Tibial artery (tissue), 4 donors: Measurements from ENCODE around the gene MAP4.

Experiments
- DNase-seq, 2 donors: peaks; one replicate each; pipeline ENCODE4 v3.0.0-alpha.2; 2019
- H3K27ac ChIP-seq, 2 donors: fragments of 200-600 bp; sonication (generic) in 1 of 2; 1 replicate in 1 of 2; 2 replicates in 1 of 2; pipeline ENCODE4 v1.5.1; 2018 to 2019; ENCODE audit warnings: mild to moderate bottlenecking in 1 of 2
- H3K27me3 ChIP-seq, 2 donors: fragments of 200-600 bp; sonication (generic) in 1 of 2; one replicate each; pipeline versions ENCODE4 v1.5.1 to v1.6.0; 2016 to 2019
- H3K36me3 ChIP-seq, 3 donors: fragments of 200-600 bp; sonication (generic) in 2 of 3; one replicate each; pipeline ENCODE4 v1.5.1; 2016 to 2019; ENCODE audit warnings: mild to moderate bottlenecking in 2 of 3
- H3K4me1 ChIP-seq, 4 donors: fragments of 200-600 bp; sonication (generic) in 2 of 4; 1 replicate in 3 of 4; 2 replicates in 1 of 4; pipeline ENCODE4 v1.5.1; 2016 to 2019
- H3K4me3 ChIP-seq, 2 donors: fragments of 200-600 bp; sonication (generic) in 1 of 2; 1 replicate in 1 of 2; 2 replicates in 1 of 2; pipeline ENCODE4 v1.5.1; 2018 to 2019; ENCODE audit warnings: mild to moderate bottlenecking in 2 of 2
- H3K9me3 ChIP-seq, 3 donors: fragments of 200-600 bp; sonication (generic) in 1 of 3; one replicate each; pipeline ENCODE4 v1.5.1; 2016 to 2019
- intact Hi-C: fragments of 100-400 bp; cut with DNase I; formaldehyde crosslinking; loops from one replicate; pipeline ENCODE4 v1.15.0; 2023; ENCODE audit warnings: low total_unique reads
- TF ChIP-seq, protein P1 (sequence below), 2 experiments: fragments of 200-600 bp in 1 of 2; fragments of 450-650 bp in 1 of 2; IDR thresholded peaks; one replicate each; pipeline ENCODE4 v1.5.1; 2017 to 2019; ENCODE audit warnings: antibody characterized with exemption in 2 of 2, mild to moderate bottlenecking in 1 of 2, moderate library complexity in 1 of 2

The MAP4 gene

DNA sequence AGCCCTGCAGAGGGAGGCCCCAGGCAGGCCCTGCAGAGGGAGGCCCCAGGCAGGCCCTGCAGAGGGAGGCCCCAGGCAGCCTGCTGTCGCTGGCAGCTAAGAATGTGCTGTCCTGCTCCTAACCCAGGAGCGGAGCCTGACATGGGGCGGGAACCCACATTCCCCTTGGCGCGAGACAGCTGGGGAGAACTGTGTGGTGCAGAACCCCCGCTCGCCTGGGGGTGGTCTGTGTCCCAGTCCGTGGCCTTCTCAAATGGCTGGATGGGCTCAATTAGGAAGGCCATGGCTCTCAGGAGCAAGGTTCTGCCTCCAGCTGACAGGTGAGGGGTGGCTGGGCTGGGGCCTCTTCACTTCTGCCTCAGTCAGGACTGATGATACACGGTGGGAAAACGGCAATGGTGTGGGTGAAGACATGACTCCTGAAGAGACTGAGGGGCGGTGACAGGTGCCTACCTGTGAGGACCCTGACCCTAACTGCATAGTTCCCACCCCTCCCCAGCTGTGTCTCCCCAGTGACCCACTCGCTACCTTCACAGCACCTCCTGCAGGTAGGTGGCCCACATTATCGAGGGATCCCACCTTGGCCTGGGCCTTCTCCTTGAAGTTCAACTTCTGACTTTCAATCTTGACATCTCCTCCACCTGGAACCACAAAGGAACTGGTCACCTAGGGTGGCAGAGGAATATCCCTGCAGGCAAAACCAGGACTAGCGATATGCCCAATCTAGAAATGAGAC, 161.3 kb downstream of the MAP4 start:
- no peaks in the 10 kb centered on the region for H3K27me3 ChIP-seq
- H3K9me3 ChIP-seq, result no peaks in the 10 kb centered on the region
- intact Hi-C loops, result loop anchor here (10.0 kb wide), 1 partner anchor 140 kb away; no protein-coding TSS in a partner anchor
- H3K4me3 ChIP-seq, result no peak overlapping the region
- H3K27ac ChIP-seq, result no peak overlapping the region
- no peak for DNase-seq
- peaks cover 53 to 100% (median 100%) of the 10 kb centered on the region in 3 donors for H3K36me3 ChIP-seq
- H3K4me1 ChIP-seq, result no peaks in the 10 kb centered on the region
- TF ChIP-seq, protein P1, sequence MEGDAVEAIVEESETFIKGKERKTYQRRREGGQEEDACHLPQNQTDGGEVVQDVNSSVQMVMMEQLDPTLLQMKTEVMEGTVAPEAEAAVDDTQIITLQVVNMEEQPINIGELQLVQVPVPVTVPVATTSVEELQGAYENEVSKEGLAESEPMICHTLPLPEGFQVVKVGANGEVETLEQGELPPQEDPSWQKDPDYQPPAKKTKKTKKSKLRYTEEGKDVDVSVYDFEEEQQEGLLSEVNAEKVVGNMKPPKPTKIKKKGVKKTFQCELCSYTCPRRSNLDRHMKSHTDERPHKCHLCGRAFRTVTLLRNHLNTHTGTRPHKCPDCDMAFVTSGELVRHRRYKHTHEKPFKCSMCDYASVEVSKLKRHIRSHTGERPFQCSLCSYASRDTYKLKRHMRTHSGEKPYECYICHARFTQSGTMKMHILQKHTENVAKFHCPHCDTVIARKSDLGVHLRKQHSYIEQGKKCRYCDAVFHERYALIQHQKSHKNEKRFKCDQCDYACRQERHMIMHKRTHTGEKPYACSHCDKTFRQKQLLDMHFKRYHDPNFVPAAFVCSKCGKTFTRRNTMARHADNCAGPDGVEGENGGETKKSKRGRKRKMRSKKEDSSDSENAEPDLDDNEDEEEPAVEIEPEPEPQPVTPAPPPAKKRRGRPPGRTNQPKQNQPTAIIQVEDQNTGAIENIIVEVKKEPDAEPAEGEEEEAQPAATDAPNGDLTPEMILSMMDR (IDR thresholded peaks at IDR 0.05), result no peak

DNA sequence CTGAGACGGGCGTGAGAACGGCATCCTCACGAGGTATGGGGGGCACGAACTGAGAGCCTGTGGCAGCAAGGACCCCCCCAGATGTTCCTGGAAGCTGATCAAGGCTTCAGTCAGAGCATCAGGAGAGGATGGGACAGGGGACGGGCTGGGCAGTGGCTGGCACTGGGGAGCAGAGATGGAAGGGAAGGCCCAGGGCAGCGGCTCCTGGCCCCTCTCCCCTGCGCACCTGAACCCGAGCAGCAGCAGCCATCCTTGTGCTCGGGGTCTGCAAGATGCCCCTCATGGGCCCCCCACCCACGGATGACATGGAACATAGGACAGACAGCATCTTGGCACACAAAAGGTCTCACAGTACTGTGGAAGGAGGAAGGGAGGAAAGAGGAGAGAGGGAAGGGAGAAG, 161.9 kb downstream of the MAP4 start:
- Histone ChIP-seq H3K36me3 (peaks cover 56 to 100% (median 100%) of the 10 kb centered on the region in 3 donors), H3K4me1 (no peaks in the 10 kb centered on the region), H3K9me3 (no peaks in the 10 kb centered on the region), H3K27me3 (no peaks in the 10 kb centered on the region), H3K27ac (no peak overlapping the region), H3K4me3 (no peak overlapping the region)
- no peak for DNase-seq
- TF ChIP-seq, protein P1 (IDR thresholded peaks at IDR 0.05), result no peak
- intact Hi-C loops, result loop anchor here (10.0 kb wide), 1 partner anchor 141 kb away; no protein-coding TSS in a partner anchor

DNA sequence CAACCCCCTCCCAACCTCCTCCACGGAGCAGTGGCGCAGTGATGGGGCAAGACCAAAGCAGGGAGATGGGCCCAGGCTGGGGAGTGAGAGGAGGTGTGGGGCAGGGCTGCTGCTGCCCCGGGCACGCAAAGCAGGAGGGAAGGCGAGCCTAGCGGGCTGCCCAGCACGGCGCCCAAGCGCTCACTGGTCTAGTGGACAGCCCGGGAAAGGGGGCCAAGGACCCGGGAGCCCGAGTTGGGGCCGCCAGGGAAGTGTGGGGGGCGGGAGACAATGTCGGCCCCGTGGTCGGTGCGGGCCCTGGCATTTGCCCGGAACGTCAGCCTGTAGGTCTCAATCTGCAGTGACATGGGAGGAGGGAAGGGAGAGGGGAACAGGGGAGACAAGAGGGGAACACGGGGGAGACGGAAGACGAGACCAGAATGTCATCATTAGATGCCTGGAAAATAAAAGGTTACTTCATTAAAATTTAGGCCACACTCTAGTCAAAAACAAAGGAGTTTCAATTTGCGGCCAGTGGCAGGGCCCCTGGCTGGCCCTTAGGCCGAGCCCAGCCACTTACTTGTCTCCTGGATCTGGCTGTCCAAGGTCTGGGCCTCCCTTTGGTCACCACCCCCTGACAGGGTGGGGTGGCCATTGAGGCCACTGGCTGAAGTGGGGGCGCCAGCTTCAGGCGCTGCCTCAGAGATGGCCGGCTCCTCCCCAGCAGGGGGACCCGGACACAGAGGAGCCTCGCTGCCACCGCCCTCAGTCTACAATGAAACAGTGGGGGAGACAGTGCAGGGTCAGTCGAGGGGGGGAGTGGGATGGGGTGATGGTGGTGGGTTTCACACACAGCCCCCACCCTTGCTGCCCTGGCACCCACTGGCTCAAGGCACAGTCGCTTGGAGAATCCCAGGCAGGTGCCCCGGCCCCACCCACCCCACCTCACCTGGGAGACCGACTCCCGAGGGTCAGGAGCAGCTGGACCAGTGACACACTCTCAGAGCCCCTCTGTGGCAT, 163.3 kb downstream of the MAP4 start:
- Histone ChIP-seq H3K27ac (no peak overlapping the region), H3K9me3 (no peaks in the 10 kb centered on the region), H3K27me3 (no peaks in the 10 kb centered on the region), H3K4me1 (no peaks in the 10 kb centered on the region), H3K36me3 (peaks cover 68 to 100% (median 100%) of the 10 kb centered on the region in 3 donors), H3K4me3 (no peak overlapping the region)
- no peak for DNase-seq
- intact Hi-C loops, result loop anchor here (10.0 kb wide), 1 partner anchor 142 kb away; no protein-coding TSS in a partner anchor
- TF ChIP-seq, protein P1 (IDR thresholded peaks at IDR 0.05), result no peak

DNA sequence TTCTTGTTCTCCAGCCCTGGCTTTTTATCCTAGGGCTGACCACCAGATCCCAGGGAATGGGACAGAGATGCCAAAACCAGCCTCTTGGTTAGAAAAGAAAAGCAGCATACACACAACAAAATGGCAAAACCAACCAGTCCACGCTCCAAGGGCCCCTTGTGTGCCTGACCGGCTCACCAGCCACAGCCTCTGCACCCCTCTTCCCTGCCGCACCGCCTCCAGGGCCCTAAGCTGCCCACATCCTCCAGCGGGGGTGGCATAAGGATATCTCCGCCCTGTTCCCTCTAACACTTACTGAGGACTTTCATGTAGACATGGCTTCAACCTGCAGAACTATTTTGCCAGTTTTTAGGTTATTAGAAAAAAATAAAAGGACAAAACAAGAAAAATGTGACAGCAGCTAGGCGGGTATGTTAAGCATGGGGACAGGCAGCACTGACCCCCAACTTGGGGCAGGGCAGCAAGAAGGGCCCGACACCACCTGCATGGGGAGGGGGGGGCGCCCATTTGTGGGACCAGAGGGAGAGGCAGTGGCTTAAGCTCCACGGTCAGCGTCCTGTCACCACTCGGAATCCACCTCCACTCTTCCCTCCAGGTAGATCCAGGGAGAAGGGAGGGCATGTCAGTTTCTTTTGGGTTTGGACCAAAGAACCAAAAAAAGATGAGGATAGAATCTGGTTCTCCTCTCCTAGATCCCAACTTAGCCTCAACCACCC, 164.2 kb downstream of the MAP4 start:
- Histone ChIP-seq H3K27me3 (no peaks in the 10 kb centered on the region), H3K4me1 (no peaks in the 10 kb centered on the region), H3K9me3 (no peaks in the 10 kb centered on the region), H3K36me3 (peaks cover 70 to 100% (median 100%) of the 10 kb centered on the region in 3 donors), H3K27ac (no peak overlapping the region), H3K4me3 (no peak overlapping the region)
- no peak for DNase-seq
- TF ChIP-seq, protein P1 (IDR thresholded peaks at IDR 0.05), result no peak
- intact Hi-C loops, result loop anchor here (10.0 kb wide), 1 partner anchor 143 kb away; no protein-coding TSS in a partner anchor
